HL-60 (cell line): ENCODE measurements around the gene CDKL1.

Experiments
- microRNA-seq: library from miRNA; unstranded; fragments of <30 nt; microRNA quantifications from one replicate; pipeline ENCODE4, GENCODE V29; 2018

The CDKL1 gene

Small RNAs within 50 kb of the gene (microRNA-seq; reads per million reads assigned to microRNA genes)
- gene MIR4504, result 1.2 reads per million
